AG04450 (cell line): Measurements from ENCODE around the gene MIPOL1. TPM values are rescaled to one million over a fixed set of nuclear protein-coding genes. Genes with fewer than 3 reads are reported as not detected.
A peak's percentile ranks its signal among the peaks of the same experiment; 100 is the strongest.

Experiments used
- CTCF ChIA-PET: fragments of 300-600, 350-600 bp; formaldehyde crosslinking; extraction: SDS; loops from one replicate; lab custom pipeline; 2022; ENCODE audit warnings: antibody characterized with exemption, inconsistent platforms; lab: Charles Lee
- POLR2A ChIA-PET: fragments of 350-600 bp; formaldehyde crosslinking; extraction: SDS; loops from one replicate; lab custom pipeline; 2021; ENCODE audit warnings: antibody characterized with exemption, inconsistent platforms; lab: Yijun Ruan, JAX
- DNase-seq: peaks from one replicate; pipeline ENCODE4 v3.0.0-alpha.2; 2011; ENCODE audit warnings: low read depth, low spot score
- H3K27ac ChIP-seq: one replicate; pipeline ENCODE4 v1.5.1; 2012; ENCODE audit warnings: low read depth, low read length, control low read depth
- H3K27me3 ChIP-seq: one replicate; pipeline ENCODE4 v1.6.0; 2012; ENCODE audit warnings: low read length; ENCODE audit not compliant: control insufficient read depth, insufficient read depth
- H3K4me3 ChIP-seq: 2 replicates; pipeline ENCODE4 v1.5.1; 2011; ENCODE audit warnings: mild to moderate bottlenecking, low read depth, low read length, control low read depth
- H3K9me3 ChIP-seq: 2 replicates; pipeline ENCODE4 v1.5.1; 2012; ENCODE audit warnings: low read length; ENCODE audit not compliant: control insufficient read depth, insufficient read depth
- CTCF ChIP-seq: IDR thresholded peaks from 2 replicates; pipeline ENCODE4 v1.5.1; 2011; ENCODE audit warnings: low read depth, low read length, control low read depth, inconsistent platforms
- polyA minus RNA-seq: library from RNA; depleted of rRNA, polyadenylated mRNA; stranded (reverse); fragments of >200 nt; gene quantifications from 2 replicates; pipeline ENCODE4 v1.2.3, GENCODE V29; 2011; rRNA and poly(A)+ RNA removed
- polyA plus RNA-seq: library from polyadenylated mRNA; depleted of rRNA; stranded (reverse); fragments of >200 nt; gene quantifications from 2 replicates; pipeline ENCODE4 v1.2.3, GENCODE V29; 2011; rRNA removed

MIPOL1 gene
- 4.8 and 7.0 TPM in 2 replicates for polyA plus RNA-seq
- 7.4 and 10.5 TPM in 2 replicates for polyA minus RNA-seq

GRCh38 chr14:37197421-37198272 is at the start of gene MIPOL1:
Gene MIPOL1 (plus strand): TSS chr14:37197937. CDS start chr14:37247889, 49,952 bp downstream.
- ChIA-PET POLR2A (interaction anchor here (2.9 kb wide), 1 partner anchor 26 kb away, joined by 25 read pairs; the partner anchor contains the start of gene SLC25A21), CTCF (interaction anchor here (0.6 to 3.5 kb wide), 9 partner anchors 32 to 549 kb away, joined by 3 to 14 read pairs (median 5); no protein-coding TSS in a partner anchor)
- H3K27ac ChIP-seq, result peak within 1 kb of the TSS; percentile 95
- peak within 1 kb of the TSS; percentile 88 for H3K4me3 ChIP-seq
- H3K9me3 ChIP-seq, result no peaks in the 10 kb centered on the region
- no peaks in the 10 kb centered on the region for H3K27me3 ChIP-seq
- DNase-seq, result peak; percentile 69
- TF ChIP-seq CTCF, result peak; percentile 41

- Histone ChIP-seq H3K4me3 (no peak overlapping the region), H3K27me3 (no peaks in the 10 kb centered on the region), H3K27ac (no peak overlapping the region), H3K9me3 (0 out of 2 replicates have a peak, but pooled peaks cover 3% of the 10 kb centered on the region)
- DNase-seq, result peak; percentile 13
- TF ChIP-seq CTCF, result peak; percentile 76
- POLR2A ChIA-PET, result no interaction called here
- CTCF ChIA-PET, result interaction anchor here (0.6 to 6.1 kb wide), 86 partner anchors 8 to 1267 kb away, joined by 3 to 184 read pairs (median 5); partner anchors contain the start of gene SLC25A21
Measured at GRCh38 chr14:37150414-37150813, 47.3 kb upstream of the MIPOL1 start.

GRCh38 chr14:37153005-37153404 is 44.7 kb upstream of the MIPOL1 start:
- CTCF ChIA-PET, result interaction anchor here (0.9 to 2.4 kb wide), 5 partner anchors 15 to 599 kb away, joined by 3 to 11 read pairs (median 5); no protein-coding TSS in a partner anchor
- POLR2A ChIA-PET, result interaction anchor here (0.9 kb wide), 1 partner anchor 19 kb away, joined by 3 read pairs; the partner anchor contains the start of gene SLC25A21

GRCh38 chr14:37153483-37153882 is 44.3 kb upstream of the MIPOL1 start:
- TF ChIP-seq CTCF, result no peak
- no peak for DNase-seq
- Histone ChIP-seq H3K27me3 (no peaks in the 10 kb centered on the region), H3K4me3 (no peak overlapping the region), H3K27ac (no peak overlapping the region), H3K9me3 (0 out of 2 replicates have a peak, but pooled peaks cover 3% of the 10 kb centered on the region)
- POLR2A ChIA-PET, result interaction anchor here (0.9 kb wide), 1 partner anchor 18 kb away, joined by 3 read pairs; the partner anchor contains the start of gene SLC25A21
- CTCF ChIA-PET, result interaction anchor here (0.6 to 2.4 kb wide), 6 partner anchors 15 to 633 kb away, joined by 3 to 11 read pairs (median 4); partner anchors contain the start of gene NKX2-1

More at GRCh38 chr14:37153005-37153404, 44.7 kb upstream of the MIPOL1 start:
- no peak for DNase-seq
- no peak for TF ChIP-seq CTCF
- 0 out of 2 replicates have a peak, but pooled peaks cover 3% of the 10 kb centered on the region for H3K9me3 ChIP-seq
- no peak overlapping the region for H3K27ac ChIP-seq
- no peak overlapping the region for H3K4me3 ChIP-seq
- H3K27me3 ChIP-seq, result no peaks in the 10 kb centered on the region
